Left lobe of liver (tissue), 2 donors: ENCODE measurements around the gene STK32B. TPM values are rescaled to one million over a fixed set of nuclear protein-coding genes. Genes with fewer than 3 reads are reported as not detected.
"Not testable (repeated sequence)": the region's sequence is repeated elsewhere in the genome, so short reads cannot be mapped to it uniquely, and the experiment has no call there.

Source experiments
- ATAC-seq: fragments of 200-7000 bp; cut with Tn5 transposase; one replicate; pipeline ENCODE4 v1.9.1; 2020; ENCODE audit warnings: mild to moderate bottlenecking, moderate library complexity
- DNase-seq: peaks from one replicate; pipeline ENCODE4 v3.0.0-alpha.2; 2020; ENCODE audit warnings: low spot score
- total RNA-seq: library from RNA; stranded (reverse); gene quantifications from one replicate; pipeline ENCODE4 v1.2.1, GENCODE V29; 2021
- donor health status: DM: no; HTN: no; CAD: no; lungs with moderate emphysema.
- donor health status: DM: no; HTN: yes; CAD: no.

STK32B gene
- total RNA-seq, 1 donor from 2014 or later, result 0.25 TPM

- ATAC-seq, result no peak
- no peak for DNase-seq
These were observed 196.5 kb downstream of the STK32B start for GRCh38 chr4:5247735-5248134.

GRCh38 chr4:5249727-5250126 is 198.4 kb downstream of the STK32B start:
- DNase-seq, result no peak
- no peak for ATAC-seq

GRCh38 chr4:5250536-5250935 is 199.3 kb downstream of the STK32B start:
- DNase-seq, ATAC-seq: not testable (repeated sequence)

- DNase-seq, result no peak
- ATAC-seq, result no peak
These were observed 205.1 kb downstream of the STK32B start for GRCh38 chr4:5256421-5256820.

DNA sequence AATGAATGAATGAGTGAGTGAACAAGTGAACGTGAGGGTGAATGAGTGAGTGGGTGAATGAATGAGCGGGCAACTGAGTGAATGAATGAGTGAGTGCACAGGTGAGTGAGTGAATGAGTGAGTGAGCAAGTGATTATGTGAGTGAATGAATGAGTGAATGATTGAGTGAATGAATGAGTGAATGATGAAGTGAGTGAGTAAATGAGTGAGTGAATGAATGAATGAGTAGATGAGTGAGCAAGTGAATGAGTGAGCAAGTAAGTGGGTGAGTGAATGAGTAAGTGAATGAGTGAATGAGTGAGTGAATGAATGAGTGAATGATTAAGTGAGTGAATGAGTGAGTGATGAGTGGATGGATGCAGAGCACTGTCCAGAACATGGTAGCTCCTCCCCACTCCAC is 205.8 kb downstream of the STK32B start:
- DNase-seq, result no peak

DNA sequence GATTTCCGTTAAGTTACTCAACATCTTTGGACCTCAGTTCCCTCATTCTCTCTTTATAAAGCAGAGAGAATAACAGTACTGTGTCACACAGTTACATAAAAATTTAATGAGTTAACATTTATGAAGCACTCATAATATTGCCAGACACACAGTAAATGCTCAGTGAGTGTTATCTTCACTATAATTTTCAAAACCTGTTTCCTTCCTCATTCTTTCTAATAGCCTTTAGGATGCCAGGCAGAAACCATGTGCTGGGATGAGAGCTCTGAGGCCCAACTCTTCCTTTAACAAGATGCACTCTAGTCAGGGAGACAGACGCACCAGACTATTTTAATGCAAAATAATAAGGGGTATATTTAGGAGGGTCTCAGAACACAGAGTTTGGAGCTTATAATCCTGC is 208.2 kb downstream of the STK32B start:
- DNase-seq, result no peak
- no peak for ATAC-seq

More for the DNA sequence above, 205.8 kb downstream of the STK32B start:
- no peak for ATAC-seq

DNA sequence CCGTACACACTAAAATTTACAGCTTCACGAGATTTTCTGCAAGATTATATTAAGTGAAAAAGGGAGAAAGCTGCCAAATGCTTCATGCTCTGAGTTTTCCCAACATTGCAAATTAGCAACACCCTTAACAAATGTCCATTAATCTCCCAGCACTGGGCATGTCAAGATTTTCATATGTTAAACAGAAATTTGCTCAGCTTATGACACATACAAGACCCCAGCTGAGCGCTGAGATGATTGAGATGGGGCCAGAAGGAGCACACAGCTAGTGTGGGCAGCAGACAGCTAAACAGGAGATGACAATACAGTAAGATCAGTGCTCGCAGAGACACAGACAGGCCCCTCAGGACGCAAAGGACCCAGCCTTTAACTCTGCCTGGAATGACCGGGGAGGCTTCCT is 208.8 kb downstream of the STK32B start:
- DNase-seq (no peak), ATAC-seq (no peak)

DNA sequence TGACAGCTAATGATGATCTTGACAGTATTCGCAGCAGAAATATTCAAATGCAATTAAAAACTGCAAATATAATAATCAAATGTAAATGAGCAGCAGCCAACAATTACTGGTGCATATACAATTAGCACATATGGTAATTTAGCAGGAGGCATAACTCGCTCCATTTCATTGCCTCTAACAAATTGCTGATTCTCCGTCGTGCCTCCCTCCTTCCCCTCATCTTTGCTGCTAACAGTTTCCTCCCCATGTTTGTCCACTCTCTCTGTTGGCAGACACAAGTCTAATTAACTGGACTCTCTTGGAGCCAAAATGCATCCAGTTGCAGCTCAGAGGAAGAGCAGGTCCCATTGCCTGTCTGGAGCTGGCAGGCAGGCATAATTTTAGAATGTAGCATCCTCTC is 210.6 kb downstream of the STK32B start:
- no peak for ATAC-seq
- no peak for DNase-seq

DNA sequence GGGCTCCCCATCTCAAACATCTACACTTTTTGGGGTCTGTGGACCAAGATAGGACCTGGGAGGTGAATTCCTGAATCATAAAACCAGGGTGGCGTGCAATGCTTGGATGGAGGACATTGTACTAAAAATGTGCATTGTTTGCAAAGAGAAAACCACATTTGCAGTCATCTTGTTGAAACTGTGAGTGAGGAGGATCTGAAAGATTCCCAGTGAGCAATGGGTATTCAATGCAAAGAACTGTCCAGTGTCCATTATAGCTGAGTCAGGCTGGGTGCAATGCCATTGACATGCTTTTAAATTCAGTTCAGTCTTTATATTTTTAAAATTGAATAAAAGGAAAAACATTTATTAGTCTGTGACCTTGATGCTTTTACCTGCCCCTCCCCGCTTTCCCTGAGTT is 215.7 kb downstream of the STK32B start:
- ATAC-seq (no peak), DNase-seq (no peak)

GRCh38 chr4:5267408-5267807 is 216.1 kb downstream of the STK32B start:
- ATAC-seq (no peak), DNase-seq (no peak)

GRCh38 chr4:5276475-5277075 is 225.3 kb downstream of the STK32B start:
- ATAC-seq (no peak), DNase-seq (no peak)

- DNase-seq, result no peak
- ATAC-seq, result no peak
These were observed 225.8 kb downstream of the STK32B start for GRCh38 chr4:5277079-5277478.

- DNase-seq (no peak), ATAC-seq (no peak)
These were observed 226.9 kb downstream of the STK32B start for GRCh38 chr4:5278213-5278612.

GRCh38 chr4:5280069-5280468 is 228.8 kb downstream of the STK32B start:
- not testable (repeated sequence) for DNase-seq

GRCh38 chr4:5280828-5281227 is 229.5 kb downstream of the STK32B start:
- ATAC-seq (no peak), DNase-seq (no peak)

More at GRCh38 chr4:5280069-5280468, 228.8 kb downstream of the STK32B start:
- ATAC-seq, result not testable (repeated sequence)

- ATAC-seq (no peak), DNase-seq (no peak)
These were observed 232.6 kb downstream of the STK32B start for GRCh38 chr4:5283837-5284236.

GRCh38 chr4:5284517-5284916 is 233.2 kb downstream of the STK32B start:
- no peak for DNase-seq
- ATAC-seq, result no peak

- DNase-seq (no peak), ATAC-seq (no peak)
These were observed 240.8 kb downstream of the STK32B start for GRCh38 chr4:5292101-5292500.

DNA sequence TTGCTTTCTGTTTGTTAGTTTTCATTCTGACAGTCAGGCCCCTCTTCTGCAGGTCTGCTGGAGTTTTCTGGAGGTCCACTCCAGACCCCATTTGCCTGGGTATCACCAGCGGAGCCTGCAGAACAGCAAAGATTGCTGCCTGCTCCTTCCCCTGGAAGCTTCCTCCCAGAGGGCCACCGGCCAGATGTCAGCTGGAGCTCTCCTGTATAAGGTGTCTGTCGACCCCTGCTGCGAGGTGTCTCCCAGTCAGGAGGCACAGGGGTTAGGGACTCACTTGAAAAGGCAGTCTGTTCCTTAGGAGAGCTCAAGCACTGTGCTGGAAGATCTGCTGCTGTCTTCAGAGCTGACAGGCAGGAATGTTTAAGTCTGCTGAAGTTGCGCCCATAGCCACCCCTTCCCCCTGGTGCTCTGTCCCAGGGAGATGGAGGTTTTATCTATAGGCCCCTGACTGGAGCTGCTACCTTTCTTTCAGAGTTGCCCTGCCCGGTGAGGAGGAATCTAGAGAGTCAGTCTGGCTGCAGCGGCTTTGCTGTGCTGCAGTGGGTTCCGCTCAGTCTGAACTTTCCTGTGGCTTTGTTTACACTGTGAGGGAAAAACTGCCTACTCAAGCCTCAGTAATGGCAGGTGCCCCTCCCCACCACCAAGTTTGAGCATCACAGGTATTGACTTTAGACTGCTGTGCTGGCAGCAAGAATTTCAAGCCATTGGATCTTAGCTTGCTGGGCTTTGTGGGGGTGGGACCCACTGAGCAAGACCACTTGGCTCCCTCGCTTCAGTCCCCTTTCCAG is 246.9 kb downstream of the STK32B start:
- not testable (repeated sequence) for ATAC-seq, DNase-seq

DNA sequence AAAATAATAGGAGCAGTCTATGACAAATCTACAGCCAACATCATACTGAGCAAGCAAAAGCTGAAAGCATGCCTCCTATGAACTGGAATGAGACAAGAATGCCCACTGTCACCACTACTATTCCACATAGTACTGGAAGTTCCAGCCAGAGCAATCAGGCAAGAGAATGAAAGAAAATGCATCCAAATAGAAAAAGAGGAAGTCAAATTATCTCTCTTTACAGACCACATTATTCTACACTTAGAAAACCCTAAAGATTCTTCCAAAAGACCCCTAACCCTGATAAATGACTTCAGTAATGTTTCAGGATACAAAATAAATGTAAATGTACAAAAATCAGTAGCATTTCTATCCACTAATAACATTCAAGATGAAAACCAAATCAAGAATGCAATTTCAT is 249.0 kb downstream of the STK32B start:
- ATAC-seq, result no peak
- DNase-seq, result no peak

DNA sequence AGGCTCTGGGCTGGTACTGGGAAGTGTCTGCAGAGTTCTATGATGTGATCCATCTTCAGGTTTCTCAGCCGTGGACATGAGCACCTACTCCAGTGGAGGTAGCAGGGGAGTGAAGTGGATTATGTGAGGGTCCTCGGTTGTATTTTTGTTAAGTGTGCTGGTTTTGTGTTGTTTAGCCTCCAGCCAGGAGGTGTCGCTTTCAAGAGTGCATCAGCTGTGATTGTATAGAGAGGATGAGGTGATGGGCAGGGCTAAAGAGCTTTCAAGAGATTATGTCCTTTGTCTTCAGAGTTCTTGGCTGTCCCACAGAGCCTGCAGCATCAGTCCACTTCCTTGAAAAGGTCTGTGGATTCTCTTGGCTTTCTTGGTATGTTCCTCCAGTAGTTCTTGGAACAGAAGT is 256.6 kb downstream of the STK32B start:
- ATAC-seq (no peak), DNase-seq (no peak)

GRCh38 chr4:5322321-5322720 is 271.0 kb downstream of the STK32B start:
- ATAC-seq (no peak), DNase-seq (no peak)
